ENCODE data around the gene UFM1.

Gene UFM1

DNA sequence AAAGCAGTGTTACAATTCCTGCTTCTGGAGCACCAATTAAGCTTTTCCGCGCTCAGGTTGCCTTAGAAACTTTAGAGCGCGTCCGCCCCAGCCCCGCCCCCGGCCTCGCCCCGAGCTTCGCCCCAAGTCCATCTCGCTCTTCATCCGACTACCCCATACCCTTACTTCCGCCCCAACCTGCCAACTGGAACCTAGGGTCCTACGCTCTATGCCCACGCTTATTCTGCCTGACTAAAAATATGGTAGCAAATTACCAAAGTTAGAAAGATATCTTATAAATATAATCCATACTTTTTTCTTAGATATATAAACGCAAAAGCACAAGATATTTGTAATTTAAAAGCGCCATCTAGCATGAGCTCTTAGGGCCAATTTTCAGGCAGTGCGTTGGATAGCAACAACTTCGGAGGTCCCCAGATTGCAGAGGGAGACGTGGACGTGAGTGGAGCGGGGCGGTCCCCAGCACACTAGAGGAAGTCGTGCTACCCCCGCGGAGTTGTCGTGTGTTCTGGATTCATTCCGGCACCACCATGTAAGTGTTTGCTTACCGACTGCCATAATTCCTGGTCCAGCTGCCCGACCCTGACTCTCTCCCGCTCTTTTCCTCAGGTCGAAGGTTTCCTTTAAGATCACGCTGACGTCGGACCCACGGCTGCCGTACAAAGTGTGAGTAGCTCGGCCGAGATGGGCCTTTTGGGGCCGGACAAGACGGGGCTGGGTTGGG lies at the start of gene UFM1:
Gene UFM1, plus strand, starts transcription at position 462 of the 724 bp plus-strand sequence. Its CDS starts 69 bp downstream, at position 531.
- TF ChIP-seq, protein P1, sequence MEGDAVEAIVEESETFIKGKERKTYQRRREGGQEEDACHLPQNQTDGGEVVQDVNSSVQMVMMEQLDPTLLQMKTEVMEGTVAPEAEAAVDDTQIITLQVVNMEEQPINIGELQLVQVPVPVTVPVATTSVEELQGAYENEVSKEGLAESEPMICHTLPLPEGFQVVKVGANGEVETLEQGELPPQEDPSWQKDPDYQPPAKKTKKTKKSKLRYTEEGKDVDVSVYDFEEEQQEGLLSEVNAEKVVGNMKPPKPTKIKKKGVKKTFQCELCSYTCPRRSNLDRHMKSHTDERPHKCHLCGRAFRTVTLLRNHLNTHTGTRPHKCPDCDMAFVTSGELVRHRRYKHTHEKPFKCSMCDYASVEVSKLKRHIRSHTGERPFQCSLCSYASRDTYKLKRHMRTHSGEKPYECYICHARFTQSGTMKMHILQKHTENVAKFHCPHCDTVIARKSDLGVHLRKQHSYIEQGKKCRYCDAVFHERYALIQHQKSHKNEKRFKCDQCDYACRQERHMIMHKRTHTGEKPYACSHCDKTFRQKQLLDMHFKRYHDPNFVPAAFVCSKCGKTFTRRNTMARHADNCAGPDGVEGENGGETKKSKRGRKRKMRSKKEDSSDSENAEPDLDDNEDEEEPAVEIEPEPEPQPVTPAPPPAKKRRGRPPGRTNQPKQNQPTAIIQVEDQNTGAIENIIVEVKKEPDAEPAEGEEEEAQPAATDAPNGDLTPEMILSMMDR (IDR thresholded peaks at IDR 0.05), result no peak

DNA sequence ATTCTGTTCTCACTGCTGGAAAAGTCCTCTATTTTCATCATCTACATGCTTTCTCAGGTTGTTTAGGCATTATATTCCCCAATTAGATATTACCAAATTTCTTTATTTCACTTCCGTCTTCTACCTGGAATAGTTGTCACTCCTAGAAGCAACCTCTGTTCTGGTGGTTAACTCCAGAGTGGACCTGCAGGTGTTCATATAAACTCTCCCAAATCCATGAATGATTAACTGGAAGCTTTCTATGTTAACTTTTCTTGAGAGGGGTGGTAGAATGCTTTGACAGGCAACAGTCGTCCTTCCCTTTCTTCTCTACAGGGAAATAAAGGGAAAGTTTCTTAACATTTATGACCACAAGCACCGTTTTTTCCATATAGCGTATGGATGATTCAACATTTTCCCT lies 48.4 kb upstream of the UFM1 start:
- TF ChIP-seq, protein P1 (IDR thresholded peaks at IDR 0.05), result no peak

DNA sequence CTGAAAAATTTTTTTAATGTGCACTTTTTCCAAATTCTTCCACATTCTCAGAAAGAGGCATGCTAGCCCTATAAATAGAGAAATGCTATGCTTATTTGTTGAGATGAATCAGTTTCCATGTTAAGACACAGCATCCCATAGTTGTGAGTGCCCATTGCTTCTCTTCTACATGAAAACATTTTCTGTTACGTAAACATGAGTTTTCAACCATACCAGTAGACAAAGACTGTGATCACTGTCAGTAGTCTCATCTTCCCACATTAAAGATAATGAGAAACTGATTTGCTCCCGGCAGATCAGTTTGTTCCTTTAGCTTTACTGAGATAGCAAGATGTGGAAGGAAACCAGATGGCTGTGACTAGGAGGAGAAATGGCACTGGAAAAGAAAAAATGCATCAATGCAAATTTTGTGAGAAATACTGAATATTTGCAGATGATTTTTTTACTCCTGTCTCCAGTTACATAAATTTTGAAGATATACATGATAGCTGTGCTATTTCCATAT lies 45.8 kb upstream of the UFM1 start:
- TF ChIP-seq, protein P1 (IDR thresholded peaks at IDR 0.05), result no peak

DNA sequence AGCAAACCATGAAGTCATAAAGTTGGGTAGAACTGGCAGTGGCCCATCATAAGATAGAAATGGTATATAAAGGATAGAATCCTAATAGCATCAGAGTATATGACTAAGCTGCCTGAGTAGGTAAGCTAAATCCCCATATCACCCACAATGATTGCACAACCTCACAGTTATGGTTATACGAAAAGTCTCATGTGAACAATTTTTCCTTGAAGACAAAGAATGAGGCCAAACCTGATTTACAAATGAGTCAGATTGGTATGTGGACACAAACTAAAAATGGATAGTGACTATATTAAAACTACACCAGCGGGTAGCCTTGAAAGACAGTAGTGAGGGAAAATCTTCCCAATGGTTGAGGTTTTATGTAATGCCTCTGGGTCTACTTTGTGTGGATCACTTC lies 40.9 kb upstream of the UFM1 start:
- TF ChIP-seq, protein P1 (IDR thresholded peaks at IDR 0.05), result no peak

DNA sequence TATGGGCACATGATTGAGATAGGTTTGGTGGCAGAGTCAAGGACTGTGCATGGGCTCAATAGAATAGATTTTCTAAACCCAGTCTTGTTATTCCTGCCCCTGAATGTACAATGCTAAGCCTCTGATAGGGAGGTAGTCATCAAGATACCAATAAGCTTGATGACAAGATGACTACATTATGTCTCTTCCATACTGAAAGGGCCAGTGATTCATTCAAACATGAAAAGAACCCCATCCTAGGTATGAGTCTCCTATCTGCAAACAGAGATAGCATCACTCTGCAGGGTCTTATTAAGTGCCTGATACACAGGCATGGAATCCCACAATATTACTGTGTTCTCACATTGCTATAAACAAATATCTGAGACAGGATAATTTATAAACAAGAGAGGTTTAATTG lies 40.3 kb upstream of the UFM1 start:
- TF ChIP-seq, protein P1 (IDR thresholded peaks at IDR 0.05), result no peak

DNA sequence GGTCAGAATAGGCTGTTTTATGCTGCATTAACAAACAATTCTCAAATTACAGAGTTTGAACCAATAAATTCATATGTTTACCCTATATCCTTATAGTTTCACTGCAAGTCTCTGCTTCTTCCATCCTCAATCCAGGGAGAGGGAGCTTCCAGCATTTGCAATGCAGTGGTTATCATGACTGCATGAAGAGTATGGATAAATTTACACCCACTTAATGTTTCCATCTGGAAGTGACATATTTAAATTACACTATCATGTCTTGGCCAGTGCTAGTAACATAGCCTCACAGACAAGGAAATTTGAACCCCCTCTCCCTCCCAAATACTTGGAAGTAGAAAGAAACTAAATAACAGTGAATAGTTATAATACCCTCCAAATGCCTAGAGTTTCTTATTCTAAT lies 33.5 kb upstream of the UFM1 start:
- TF ChIP-seq, protein P1 (IDR thresholded peaks at IDR 0.05), result no peak

DNA sequence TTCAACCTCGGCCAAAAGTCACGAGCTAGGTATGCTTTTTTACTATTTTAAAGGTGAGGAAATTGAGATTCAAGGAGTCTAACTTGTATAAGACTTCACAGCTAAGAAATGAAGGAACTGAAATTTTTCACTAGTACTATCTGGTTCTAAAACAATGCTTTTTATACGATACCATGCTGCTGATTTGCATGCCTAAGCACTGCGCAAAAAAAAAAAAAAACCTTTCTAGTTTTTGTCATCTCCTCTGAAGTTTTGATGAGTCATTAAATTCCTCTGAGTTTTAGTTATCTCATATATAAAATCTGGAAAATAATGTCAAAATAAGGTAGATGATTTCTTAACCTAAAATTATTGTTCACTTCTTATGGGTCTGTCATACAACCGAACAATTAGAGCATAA lies 28.0 kb upstream of the UFM1 start:
- TF ChIP-seq, protein P1 (IDR thresholded peaks at IDR 0.05), result no peak

Data from LNCAP (cell line).